Activated naive CD8-positive, alpha-beta T cell treated with anti-CD3 and anti-CD28 coated beads, Interleukin-2, amount 50 U/mL, for 24 hours (primary cell): ENCODE measurements around the gene GTF2I.
"Not testable (repeated sequence)": the region's sequence is repeated elsewhere in the genome, so short reads cannot be mapped to it uniquely, and the experiment has no call there.

Experiments used
- ATAC-seq: fragments of 150-1000 bp; cut with Tn5 transposase; one replicate; pipeline ENCODE4 v1.10.0; 2021
- DNase-seq: peaks from one replicate; pipeline ENCODE4 v3.0.0; 2021
- H3K27ac Mint-ChIP-seq: one replicate; pipeline ENCODE4 v1.8.0; 2021; ENCODE audit warnings: mild to moderate bottlenecking, mixed read lengths
- H3K27me3 Mint-ChIP-seq: one replicate; pipeline ENCODE4 v1.8.0; 2021; ENCODE audit warnings: mixed read lengths
- H3K36me3 Mint-ChIP-seq: one replicate; pipeline ENCODE4 v1.8.0; 2021; ENCODE audit warnings: low read depth, mixed read lengths
- H3K4me1 Mint-ChIP-seq: one replicate; pipeline ENCODE4 v1.8.0; 2021; ENCODE audit warnings: mixed read lengths
- H3K4me3 Mint-ChIP-seq: one replicate; pipeline ENCODE4 v1.8.0; 2021; ENCODE audit warnings: mild to moderate bottlenecking, moderate library complexity, mixed read lengths
- H3K9me3 Mint-ChIP-seq: one replicate; pipeline ENCODE4 v1.8.0; 2021; ENCODE audit warnings: mixed read lengths

GTF2I gene

DNA sequence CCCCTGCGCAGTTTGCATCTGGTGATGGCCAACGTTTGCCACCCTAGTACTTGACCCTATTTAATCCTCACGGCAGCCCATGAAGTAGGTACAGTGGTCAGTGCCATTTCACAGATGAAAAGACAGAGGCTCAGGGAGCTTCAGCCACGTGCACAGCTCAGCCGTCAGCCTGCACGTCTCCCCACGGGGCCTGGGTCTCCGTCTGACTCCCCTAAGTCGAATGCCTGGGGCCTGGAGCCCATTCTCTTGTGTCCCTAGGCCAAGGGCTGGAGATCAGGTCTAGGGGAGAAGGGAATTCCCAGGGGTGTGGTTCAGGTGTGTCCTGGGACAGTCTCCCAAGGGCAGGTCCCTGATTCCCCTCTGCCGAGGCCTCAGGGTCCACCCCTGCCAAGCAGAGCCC, 109.5 kb downstream of the GTF2I start:
- not testable (repeated sequence) for H3K9me3 Mint-ChIP-seq, H3K4me3 Mint-ChIP-seq, DNase-seq, H3K36me3 Mint-ChIP-seq, H3K27me3 Mint-ChIP-seq, H3K27ac Mint-ChIP-seq, H3K4me1 Mint-ChIP-seq
- peak; percentile 4 for ATAC-seq

DNA sequence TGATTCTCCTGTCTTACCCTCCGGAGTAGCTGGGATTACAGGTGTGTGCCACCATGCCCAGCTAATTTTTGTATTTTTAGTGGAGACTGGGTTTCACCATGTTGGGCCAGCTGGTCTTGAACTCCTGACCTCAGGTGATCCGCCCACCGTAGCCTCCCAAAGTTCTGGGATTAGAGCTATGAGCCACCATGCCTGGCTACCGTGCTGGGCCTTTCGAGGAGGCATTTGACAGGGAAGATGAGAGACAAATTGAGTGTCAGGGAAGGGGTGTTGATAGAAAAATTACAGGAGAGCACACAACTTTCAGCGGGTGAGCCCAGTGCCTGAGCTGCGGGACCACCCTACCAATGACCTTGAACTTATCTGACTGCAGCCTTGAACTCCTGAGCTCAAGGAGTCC, 112.5 kb downstream of the GTF2I start:
- H3K36me3 Mint-ChIP-seq, ATAC-seq, DNase-seq, H3K27me3 Mint-ChIP-seq, H3K4me1 Mint-ChIP-seq, H3K4me3 Mint-ChIP-seq, H3K27ac Mint-ChIP-seq, H3K9me3 Mint-ChIP-seq: not testable (repeated sequence)

DNA sequence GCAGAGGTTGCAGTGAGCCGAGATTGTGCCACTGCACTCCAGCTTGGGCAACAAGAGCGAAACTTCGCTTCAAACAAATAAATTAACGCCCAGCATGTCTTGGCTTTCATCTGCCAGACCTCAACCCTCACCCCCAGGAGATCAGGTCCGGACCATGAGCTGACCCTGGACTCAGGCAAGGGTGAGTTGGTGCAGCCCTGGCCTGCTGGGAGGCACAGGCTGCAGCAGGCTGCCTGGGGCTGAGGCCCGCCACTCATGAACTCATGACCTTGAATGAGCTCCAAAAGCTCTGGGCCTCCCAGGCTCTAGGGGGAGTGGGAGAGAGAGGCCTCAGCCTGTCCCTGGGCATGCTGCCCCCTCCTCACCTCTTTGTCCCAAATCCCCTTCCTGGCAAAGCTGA, 114.6 kb downstream of the GTF2I start:
- H3K9me3 Mint-ChIP-seq, DNase-seq, H3K4me1 Mint-ChIP-seq, H3K4me3 Mint-ChIP-seq, H3K27ac Mint-ChIP-seq, H3K27me3 Mint-ChIP-seq, H3K36me3 Mint-ChIP-seq, ATAC-seq: not testable (repeated sequence)

DNA sequence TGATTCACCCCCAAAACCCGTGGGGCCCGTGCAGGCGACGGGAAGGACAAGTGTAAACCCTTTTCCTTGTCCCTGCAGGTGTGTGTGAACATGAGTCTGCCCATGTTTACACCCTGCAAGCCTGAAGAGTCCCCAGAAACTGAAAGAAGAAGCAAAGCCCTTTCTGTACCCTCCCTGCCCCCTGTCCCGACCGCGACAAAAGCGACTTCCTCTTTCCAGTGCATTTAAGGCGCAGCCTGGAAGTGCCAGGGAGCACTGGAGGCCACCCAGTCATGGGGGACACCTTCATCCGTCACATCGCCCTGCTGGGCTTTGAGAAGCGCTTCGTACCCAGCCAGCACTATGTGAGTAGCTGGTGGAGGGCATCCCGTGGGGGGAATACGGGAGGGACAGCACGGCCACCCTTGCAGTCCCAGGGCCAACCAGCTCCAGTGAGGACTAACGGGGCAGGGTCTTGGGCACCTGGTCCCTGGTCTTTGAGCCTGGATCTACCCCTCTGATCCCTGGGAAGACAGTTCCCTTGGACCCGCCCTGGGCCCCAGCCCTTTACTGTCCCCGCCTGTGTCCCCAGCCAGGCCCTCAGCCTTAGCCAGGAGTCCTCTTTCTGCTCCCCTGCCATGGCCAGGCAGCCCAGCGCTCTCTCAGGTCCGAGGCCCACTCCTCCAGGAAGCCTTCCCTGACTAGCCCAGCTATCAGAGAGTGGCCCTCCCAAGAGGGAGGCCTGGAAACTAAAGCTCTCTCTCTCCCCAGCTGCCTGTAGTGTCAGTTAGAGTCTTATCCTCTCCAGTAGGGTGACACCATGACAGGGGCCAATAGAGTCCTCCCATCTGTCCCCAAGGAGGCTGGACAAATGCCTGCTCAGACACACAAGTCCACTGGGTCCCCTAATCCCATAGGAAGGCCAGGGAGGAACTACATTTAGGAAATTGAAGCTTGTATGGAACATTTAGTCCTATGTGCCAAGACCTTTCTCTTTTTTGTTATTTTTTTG, 116.5 kb downstream of the GTF2I start, which contains the start of gene NCF1:
NCF1 (plus strand) TSS at position 252 of the 991 bp plus-strand sequence; CDS start at position 273, 21 bp downstream.
- ATAC-seq, result peak; percentile 37
- not testable (repeated sequence) for H3K4me3 Mint-ChIP-seq, H3K27me3 Mint-ChIP-seq

DNA sequence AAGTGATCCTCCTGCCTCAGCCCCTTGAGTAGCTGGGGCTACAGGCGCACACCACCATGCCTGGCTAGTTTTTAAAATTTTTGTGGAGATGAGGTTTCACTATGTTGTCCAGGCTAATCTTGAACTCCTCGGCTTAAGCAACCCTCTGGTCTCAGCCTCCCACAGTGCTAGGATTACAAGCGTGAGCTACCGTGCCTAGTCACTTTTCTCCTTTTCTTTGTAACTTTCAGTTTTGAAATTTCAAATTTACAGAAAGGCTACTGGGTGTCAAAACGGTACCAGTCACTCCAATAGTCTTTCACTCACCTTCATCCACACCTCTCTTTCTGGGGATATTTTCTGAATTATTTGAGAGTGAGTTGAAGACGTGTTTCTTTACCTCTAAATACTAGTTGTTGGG, 117.6 kb downstream of the GTF2I start:
- H3K9me3 Mint-ChIP-seq, result not testable (repeated sequence)

More for the DNA sequence above, 116.5 kb downstream of the GTF2I start, which contains the start of gene NCF1:
- not testable (repeated sequence) for DNase-seq, H3K4me1 Mint-ChIP-seq, H3K9me3 Mint-ChIP-seq, H3K27ac Mint-ChIP-seq, H3K36me3 Mint-ChIP-seq

DNA sequence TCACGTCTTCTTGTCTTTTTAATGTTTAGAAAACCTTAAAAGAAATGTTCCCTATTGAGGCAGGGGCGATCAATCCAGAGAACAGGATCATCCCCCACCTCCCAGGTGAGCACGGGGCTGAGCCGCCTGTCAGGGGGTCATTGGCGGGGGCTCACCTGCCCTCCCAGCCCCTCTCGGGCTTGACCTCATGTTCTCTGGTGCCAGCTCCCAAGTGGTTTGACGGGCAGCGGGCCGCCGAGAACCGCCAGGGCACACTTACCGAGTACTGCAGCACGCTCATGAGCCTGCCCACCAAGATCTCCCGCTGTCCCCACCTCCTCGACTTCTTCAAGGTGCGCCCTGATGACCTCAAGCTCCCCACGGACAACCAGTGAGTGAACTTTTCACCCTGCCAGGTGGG, 121.5 kb downstream of the GTF2I start:
- not testable (repeated sequence) for H3K4me3 Mint-ChIP-seq, ATAC-seq, H3K27ac Mint-ChIP-seq, H3K9me3 Mint-ChIP-seq, H3K27me3 Mint-ChIP-seq, DNase-seq, H3K36me3 Mint-ChIP-seq, H3K4me1 Mint-ChIP-seq

More for the DNA sequence above, 117.6 kb downstream of the GTF2I start:
- peak; percentile 55 for ATAC-seq
- H3K27me3 Mint-ChIP-seq, H3K36me3 Mint-ChIP-seq, H3K4me3 Mint-ChIP-seq, DNase-seq, H3K4me1 Mint-ChIP-seq, H3K27ac Mint-ChIP-seq: not testable (repeated sequence)

DNA sequence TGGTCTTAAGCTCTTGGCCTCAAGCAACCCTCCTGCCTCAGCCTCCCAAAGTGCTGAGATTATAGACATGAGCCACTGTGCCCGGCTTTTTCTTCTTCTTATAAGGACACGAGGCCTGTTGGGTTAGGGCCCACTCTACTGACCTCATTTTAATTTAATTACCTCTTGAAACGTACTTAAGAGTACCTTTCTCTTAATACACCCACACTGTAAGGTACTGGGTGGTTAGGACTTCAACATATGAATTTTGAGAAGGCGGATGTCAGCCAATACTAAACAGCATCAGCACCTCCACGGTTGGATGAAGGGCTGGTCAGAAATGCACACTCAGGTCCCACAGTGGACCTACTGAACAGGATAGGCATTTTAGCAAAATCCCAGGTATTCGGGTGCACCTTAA, 124.2 kb downstream of the GTF2I start:
- H3K9me3 Mint-ChIP-seq, H3K27me3 Mint-ChIP-seq, H3K27ac Mint-ChIP-seq, H3K36me3 Mint-ChIP-seq, DNase-seq, ATAC-seq, H3K4me3 Mint-ChIP-seq, H3K4me1 Mint-ChIP-seq: not testable (repeated sequence)

DNA sequence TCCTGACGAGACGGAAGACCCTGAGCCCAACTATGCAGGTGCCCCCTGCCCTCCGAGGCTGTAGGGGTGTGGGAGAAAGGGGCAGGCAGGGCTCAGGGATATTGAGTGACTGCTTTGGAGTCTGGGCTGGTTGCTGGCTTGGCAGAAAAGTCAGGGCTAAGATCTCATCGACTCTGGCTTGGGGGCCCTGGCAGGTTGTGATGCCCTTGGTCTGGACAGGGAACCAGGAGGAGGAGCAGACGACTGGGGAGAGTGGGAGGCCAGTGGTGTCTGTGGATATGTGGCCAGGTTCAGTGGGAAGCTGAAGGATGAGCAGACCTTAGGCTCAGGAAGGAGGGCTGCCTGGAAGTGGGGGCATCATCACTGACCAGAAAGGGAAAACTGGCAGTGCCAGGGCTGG, 126.1 kb downstream of the GTF2I start:
- H3K36me3 Mint-ChIP-seq, H3K27me3 Mint-ChIP-seq, H3K9me3 Mint-ChIP-seq, ATAC-seq, H3K27ac Mint-ChIP-seq, H3K4me3 Mint-ChIP-seq, DNase-seq, H3K4me1 Mint-ChIP-seq: not testable (repeated sequence)

DNA sequence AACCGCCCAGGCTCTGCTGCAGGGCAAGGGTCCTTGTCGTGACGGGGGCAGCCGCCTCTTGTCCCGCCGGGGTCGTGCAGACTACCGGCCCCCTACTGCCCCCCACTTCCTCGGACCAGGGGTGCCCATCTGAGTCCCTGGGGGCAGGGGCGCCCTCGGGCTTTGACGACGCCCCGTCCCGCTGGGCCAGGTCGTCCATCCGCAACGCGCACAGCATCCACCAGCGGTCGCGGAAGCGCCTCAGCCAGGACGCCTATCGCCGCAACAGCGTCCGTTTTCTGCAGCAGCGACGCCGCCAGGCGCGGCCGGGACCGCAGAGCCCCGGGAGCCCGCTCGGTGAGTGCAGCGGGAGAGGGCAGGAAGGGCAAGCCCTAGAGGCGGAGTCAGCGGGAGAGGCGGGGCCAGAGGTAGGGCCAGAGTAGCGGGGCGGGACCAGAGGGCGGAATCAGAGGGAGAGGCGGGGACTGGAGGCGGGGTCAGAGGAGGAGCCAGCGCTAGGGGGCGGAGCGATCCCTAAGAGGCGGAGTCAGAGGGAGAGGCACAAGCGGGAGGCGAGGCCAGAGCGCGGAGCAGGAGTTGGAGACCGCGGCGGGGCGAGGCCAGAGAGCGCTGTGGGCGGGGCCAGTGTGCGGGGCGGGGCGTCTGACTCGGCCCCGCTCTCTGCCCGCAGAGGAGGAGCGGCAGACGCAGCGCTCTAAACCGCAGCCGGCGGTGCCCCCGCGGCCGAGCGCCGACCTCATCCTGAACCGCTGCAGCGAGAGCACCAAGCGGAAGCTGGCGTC, 131.0 kb downstream of the GTF2I start:
- H3K27ac Mint-ChIP-seq, H3K36me3 Mint-ChIP-seq, H3K9me3 Mint-ChIP-seq, H3K4me3 Mint-ChIP-seq, H3K27me3 Mint-ChIP-seq, H3K4me1 Mint-ChIP-seq: not testable (repeated sequence)
- DNase-seq (peak; percentile 96), ATAC-seq (peak; percentile 95)

DNA sequence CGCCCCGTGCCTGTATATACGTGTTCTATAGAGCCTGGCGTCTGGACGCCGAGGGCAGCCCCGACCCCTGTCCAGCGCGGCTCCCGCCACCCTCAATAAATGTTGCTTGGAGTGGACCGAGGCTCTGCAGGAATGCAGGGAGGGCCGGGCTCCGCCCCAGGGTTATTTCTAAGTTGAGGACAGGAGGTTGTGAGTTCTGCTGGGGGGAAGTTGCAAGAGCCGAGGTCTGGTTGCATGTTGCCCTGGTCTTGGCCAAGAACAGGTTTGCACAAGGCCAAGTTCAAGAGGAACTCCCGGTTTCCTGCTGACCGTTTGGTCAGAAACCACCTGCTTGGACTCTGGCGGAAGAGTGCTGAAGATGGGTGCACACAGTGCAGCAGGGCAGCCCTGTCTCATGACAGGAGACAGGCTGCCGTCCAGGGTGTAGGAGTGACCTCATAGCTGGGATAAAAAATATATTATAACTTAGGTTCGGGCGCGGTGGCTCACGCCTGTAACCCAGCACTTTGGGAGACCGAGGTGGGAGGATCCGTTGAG, 131.8 kb downstream of the GTF2I start:
- not testable (repeated sequence) for ATAC-seq, H3K4me1 Mint-ChIP-seq, H3K27ac Mint-ChIP-seq, H3K9me3 Mint-ChIP-seq, H3K36me3 Mint-ChIP-seq, DNase-seq, H3K4me3 Mint-ChIP-seq, H3K27me3 Mint-ChIP-seq

DNA sequence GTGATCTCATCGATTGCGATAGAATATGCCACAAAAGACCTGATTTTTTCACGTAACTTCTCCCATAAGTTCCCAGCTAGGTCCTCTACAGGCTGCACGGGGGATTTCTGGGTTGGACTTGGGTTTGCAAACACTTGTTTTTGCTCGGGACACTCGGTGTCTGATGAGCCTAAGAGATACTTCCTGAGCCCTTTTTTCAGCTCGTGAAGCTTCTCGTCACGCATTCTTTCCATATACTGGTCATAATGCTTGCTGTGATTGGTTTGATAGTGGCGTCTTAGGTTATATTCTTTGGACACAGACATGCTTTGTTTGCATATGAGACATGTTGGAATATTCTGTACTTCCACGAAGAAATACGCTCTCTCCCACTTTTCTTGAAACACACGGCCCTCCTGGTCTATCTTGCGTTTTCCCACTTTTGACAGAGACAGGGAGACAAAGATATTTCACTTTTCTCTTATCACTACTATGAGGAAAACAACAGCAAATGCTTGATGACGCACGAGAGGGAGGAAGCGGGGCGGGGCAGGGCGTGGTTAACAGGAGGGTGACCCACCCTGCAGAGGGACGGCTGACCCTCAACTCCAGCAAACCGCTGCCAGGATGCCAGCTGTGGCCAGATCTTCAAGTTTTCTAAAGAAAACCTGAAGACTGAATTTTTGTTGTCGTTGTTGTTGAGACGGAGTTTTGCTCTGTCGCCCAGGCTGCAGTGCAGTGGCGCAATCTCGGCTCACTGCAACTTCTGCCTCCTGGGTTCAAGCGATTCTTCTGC, 140.5 kb downstream of the GTF2I start:
- H3K4me3 Mint-ChIP-seq, result not testable (repeated sequence)
- peak; percentile 17 for ATAC-seq

DNA sequence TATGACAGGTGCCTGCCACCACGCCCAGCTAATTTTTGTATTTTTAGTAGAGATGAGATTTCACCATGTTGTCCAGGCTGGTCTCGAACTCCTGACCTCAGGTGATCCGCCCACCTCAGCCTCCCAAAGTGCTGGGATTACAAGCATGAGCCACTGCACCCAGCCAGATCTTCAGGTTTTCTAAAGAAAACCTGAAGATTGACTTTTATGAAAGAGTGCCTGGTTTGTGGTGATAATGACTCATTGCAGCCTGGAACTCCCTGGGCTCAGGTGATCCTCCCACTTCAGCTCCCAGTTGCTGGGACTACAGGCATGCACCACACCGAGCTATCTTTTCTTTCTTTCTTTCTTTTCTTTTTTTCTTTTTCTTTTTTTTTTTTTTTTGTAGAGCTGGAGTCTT, 141.1 kb downstream of the GTF2I start:
- H3K9me3 Mint-ChIP-seq, H3K27me3 Mint-ChIP-seq, DNase-seq, H3K4me1 Mint-ChIP-seq, H3K4me3 Mint-ChIP-seq, H3K36me3 Mint-ChIP-seq, H3K27ac Mint-ChIP-seq: not testable (repeated sequence)
- peak; percentile 65 for ATAC-seq

More for the DNA sequence above, 140.5 kb downstream of the GTF2I start:
- H3K36me3 Mint-ChIP-seq, H3K27ac Mint-ChIP-seq, DNase-seq, H3K4me1 Mint-ChIP-seq, H3K9me3 Mint-ChIP-seq, H3K27me3 Mint-ChIP-seq: not testable (repeated sequence)
